ENCODE results near the gene LOC128125822.

- TF ChIP-seq CTCF (IDR thresholded peaks at IDR 0.05) = no peak
- no peak for TF ChIP-seq EZH2 (IDR thresholded peaks at IDR 0.05)
Observed at GRCh38 chr6:63597141-63598048, 25.1 kb downstream of the LOC128125822 start.
